ENCODE data around the gene ACCS. TPM values are rescaled to one million over a fixed set of nuclear protein-coding genes. Genes with fewer than 3 reads are reported as not detected.
A peak's percentile ranks its signal among the peaks of the same experiment; 100 is the strongest.

Gene ACCS
- total and polyA plus RNA-seq, 9 of the 15 experiments (the other 6 are each of a cell fraction or from before 2014, with no cell fraction given) = 4.2 to 25.9 (median 16.3) TPM

GRCh38 chr11:44079376-44079775 lies 13.3 kb downstream of the ACCS start:
- FAIRE-seq = no peak
- Histone ChIP-seq H3K27ac (ENCODE audit: extremely low read depth, low read depth, low read length) (no peak overlapping the region), H3K79me2 (ENCODE audit: control insufficient read depth, insufficient read depth, low read length) (no peaks in the 10 kb centered on the region), H2AFZ (ENCODE audit: low read depth, low read length) (no peak overlapping the region), H3K36me3 (ENCODE audit: control insufficient read depth, insufficient read depth, low read length) (peaks cover 17% of the 10 kb centered on the region; the same call in 2 of the 3 replicates), H3K9ac (ENCODE audit: insufficient read depth in 1 of 2, low read depth in 2 of 2, low read length in 2 of 2) (peak overlapping the region in 1 of 2 experiments; percentile 28; a peak in 1 of 4 replicates), H3K9me1 (ENCODE audit: control insufficient read depth, insufficient read depth, low read length) (no peaks in the 10 kb centered on the region), H3K4me3 (no peak overlapping the region), H4K20me1 (replicated peaks; ENCODE audit: control insufficient read depth, insufficient read depth, low read length) (no peaks in the 10 kb centered on the region), H3K9me3 (replicated peaks; ENCODE audit: control insufficient read depth, insufficient read depth, low read depth, low read length) (no peaks in the 10 kb centered on the region), H3K27me3 (ENCODE audit: control insufficient read depth in 2 of 2, insufficient read depth in 2 of 2, low read length in 2 of 2) (no peaks in the 10 kb centered on the region), H3K4me1 (replicated peaks in 1 of 2; ENCODE audit: control insufficient read depth in 2 of 2, insufficient read depth in 2 of 2, low read length in 2 of 2) (no peaks in the 10 kb centered on the region), H3K4me2 (ENCODE audit: insufficient read depth, low read length) (no peak overlapping the region)
- BruUV-seq (replicated peaks) = no TSS peak
- intact Hi-C loops (cut with micrococcal nuclease) = no loop called here
- in situ Hi-C loops (cut with MboI) = no loop called here
- no peak for DNase-seq (ENCODE audit: extremely low read depth in 1 of 4, low spot score in 3 of 4)
- TF ChIP-seq TFAP4 (CRISPR knock-in tag; IDR thresholded peaks at IDR 0.05; ENCODE audit: borderline replicate concordance) (no peak), KAT8 (IDR thresholded peaks at IDR 0.05; ENCODE audit: low read depth) (no peak), E4F1 (CRISPR knock-in tag; IDR thresholded peaks at IDR 0.05; ENCODE audit: borderline replicate concordance) (no peak), HNRNPLL (IDR thresholded peaks at IDR 0.05; ENCODE audit: low read depth, low read length, poor library complexity, severe bottlenecking) (no peak), ZEB2 (IDR thresholded peaks at IDR 0.05) (no peak), CTBP1 (IDR thresholded peaks at IDR 0.05; ENCODE audit: borderline replicate concordance) (no peak), BRD9 (IDR thresholded peaks at IDR 0.05; ENCODE audit: low read depth, partially characterized antibody) (no peak), KAT2B (IDR thresholded peaks at IDR 0.05; ENCODE audit: low read depth, low read length) (no peak), ZNF583 (CRISPR knock-in tag; IDR thresholded peaks at IDR 0.05) (no peak), RERE (CRISPR knock-in tag; IDR thresholded peaks at IDR 0.05; ENCODE audit: borderline replicate concordance) (no peak), ZKSCAN8 (CRISPR knock-in tag; IDR thresholded peaks at IDR 0.05) (no peak), RUNX1 (IDR thresholded peaks at IDR 0.05; ENCODE audit: low read depth) (no peak)
- CTCF ChIA-PET (ENCODE audit: low intra/inter-chr PET ratio) = no interaction called here
- POLR2A ChIA-PET = interaction anchor here (1.4 kb wide), 1 partner anchor 9 kb away, joined by 6 read pairs; no protein-coding TSS in a partner anchor
- no peak; the same call in 2 of the 3 replicates for ATAC-seq
- WGBS (ENCODE audit: insufficient coverage, low coverage, missing lambda C conversion rate) = 68% methylated on average over 6 of the region's 6 CpGs
